GM12875 (cell line): ENCODE measurements around the gene MEDAG.

ENCODE experiments used
- H3K4me3 ChIP-seq: one replicate; pipeline ENCODE4 v1.5.1; 2011; ENCODE audit warnings: low read depth, low read length, control low read depth
- CTCF ChIP-seq: IDR thresholded peaks from 2 replicates; pipeline ENCODE4 v1.5.1; 2011; ENCODE audit warnings: low read depth, mild to moderate bottlenecking, control low read depth, inconsistent platforms, low read length, moderate library complexity, borderline replicate concordance; ENCODE audit not compliant: insufficient read depth

Gene MEDAG

GRCh38 chr13:30868799-30869470, 37.1 kb upstream of the MEDAG start:
- no peak overlapping the region for H3K4me3 ChIP-seq
- TF ChIP-seq CTCF, result no peak

- no peak overlapping the region for H3K4me3 ChIP-seq
- TF ChIP-seq CTCF, result no peak
Observed at GRCh38 chr13:30869491-30869890, 36.6 kb upstream of the MEDAG start.

GRCh38 chr13:30870049-30870884, 35.8 kb upstream of the MEDAG start:
- TF ChIP-seq CTCF, result no peak
- H3K4me3 ChIP-seq, result no peak overlapping the region

- H3K4me3 ChIP-seq, result no peak overlapping the region
- no peak for TF ChIP-seq CTCF
Observed at GRCh38 chr13:30870916-30871587, 35.0 kb upstream of the MEDAG start.

GRCh38 chr13:30871588-30872275, 34.3 kb upstream of the MEDAG start:
- TF ChIP-seq CTCF, result no peak
- no peak overlapping the region for H3K4me3 ChIP-seq

- no peak overlapping the region for H3K4me3 ChIP-seq
- TF ChIP-seq CTCF, result no peak
Observed at GRCh38 chr13:30872276-30872594, 33.8 kb upstream of the MEDAG start.
